GM21528 (cell line): ENCODE data around the gene TUSC7.

Experiments
- ATAC-seq: cut with Tn5 transposase; IDR thresholded peaks from one replicate; pipeline ENCODE4 v1.9.1; 2021; ENCODE audit warnings: mild to moderate bottlenecking, moderate library complexity; ENCODE audit not compliant: unreplicated experiment, low FRiP score

Gene TUSC7

GRCh38 chr3:116709479-116709878, at the start of gene TUSC7:
Gene TUSC7, plus strand, starts transcription at chr3:116709779.
- ATAC-seq: no peak

GRCh38 chr3:116661196-116661595, 48.4 kb upstream of the TUSC7 start:
- ATAC-seq: no peak

- no peak for ATAC-seq
These were observed 46.1 kb upstream of the TUSC7 start for GRCh38 chr3:116663161-116664110.

GRCh38 chr3:116667324-116667723, 42.3 kb upstream of the TUSC7 start:
- ATAC-seq: no peak

GRCh38 chr3:116667791-116668190, 41.8 kb upstream of the TUSC7 start:
- no peak for ATAC-seq

- no peak for ATAC-seq
These were observed 40.0 kb upstream of the TUSC7 start for GRCh38 chr3:116669576-116669975.

- no peak for ATAC-seq
These were observed 38.4 kb upstream of the TUSC7 start for GRCh38 chr3:116671151-116671550.

- no peak for ATAC-seq
These were observed 30.7 kb upstream of the TUSC7 start for GRCh38 chr3:116678853-116679252.

GRCh38 chr3:116691041-116691440, 18.5 kb upstream of the TUSC7 start:
- no peak for ATAC-seq

- ATAC-seq: no peak
These were observed 8.5 kb upstream of the TUSC7 start for GRCh38 chr3:116701070-116701469.

- no peak for ATAC-seq
These were observed 7.2 kb upstream of the TUSC7 start for GRCh38 chr3:116702334-116702733.

- no peak for ATAC-seq
These were observed 2.0 kb upstream of the TUSC7 start for GRCh38 chr3:116707531-116707930.

GRCh38 chr3:116716490-116716889, 6.9 kb downstream of the TUSC7 start:
- ATAC-seq: no peak

GRCh38 chr3:116717566-116717965, 8.0 kb downstream of the TUSC7 start:
- ATAC-seq: no peak

- no peak for ATAC-seq
These were observed 18.9 kb downstream of the TUSC7 start for GRCh38 chr3:116728454-116728853.

- no peak for ATAC-seq
These were observed 24.7 kb downstream of the TUSC7 start for GRCh38 chr3:116734243-116734642.

- no peak for ATAC-seq
These were observed 30.1 kb downstream of the TUSC7 start for GRCh38 chr3:116739678-116740077.

- ATAC-seq: no peak
These were observed 30.7 kb downstream of the TUSC7 start for GRCh38 chr3:116740293-116740692.

- no peak for ATAC-seq
These were observed 31.9 kb downstream of the TUSC7 start for GRCh38 chr3:116741467-116741866.

GRCh38 chr3:116743062-116743461, 33.5 kb downstream of the TUSC7 start:
- no peak for ATAC-seq

GRCh38 chr3:116749388-116749787, 39.8 kb downstream of the TUSC7 start:
- ATAC-seq: no peak

GRCh38 chr3:116757315-116757714, 47.7 kb downstream of the TUSC7 start:
- ATAC-seq: no peak
